HG03066 (cell line): ENCODE data around the gene NTNG2.

Experiments used
- ATAC-seq: cut with Tn5 transposase; IDR thresholded peaks from one replicate; pipeline ENCODE4 v1.9.1; 2021; ENCODE audit warnings: low read depth; ENCODE audit not compliant: unreplicated experiment

Gene NTNG2

DNA sequence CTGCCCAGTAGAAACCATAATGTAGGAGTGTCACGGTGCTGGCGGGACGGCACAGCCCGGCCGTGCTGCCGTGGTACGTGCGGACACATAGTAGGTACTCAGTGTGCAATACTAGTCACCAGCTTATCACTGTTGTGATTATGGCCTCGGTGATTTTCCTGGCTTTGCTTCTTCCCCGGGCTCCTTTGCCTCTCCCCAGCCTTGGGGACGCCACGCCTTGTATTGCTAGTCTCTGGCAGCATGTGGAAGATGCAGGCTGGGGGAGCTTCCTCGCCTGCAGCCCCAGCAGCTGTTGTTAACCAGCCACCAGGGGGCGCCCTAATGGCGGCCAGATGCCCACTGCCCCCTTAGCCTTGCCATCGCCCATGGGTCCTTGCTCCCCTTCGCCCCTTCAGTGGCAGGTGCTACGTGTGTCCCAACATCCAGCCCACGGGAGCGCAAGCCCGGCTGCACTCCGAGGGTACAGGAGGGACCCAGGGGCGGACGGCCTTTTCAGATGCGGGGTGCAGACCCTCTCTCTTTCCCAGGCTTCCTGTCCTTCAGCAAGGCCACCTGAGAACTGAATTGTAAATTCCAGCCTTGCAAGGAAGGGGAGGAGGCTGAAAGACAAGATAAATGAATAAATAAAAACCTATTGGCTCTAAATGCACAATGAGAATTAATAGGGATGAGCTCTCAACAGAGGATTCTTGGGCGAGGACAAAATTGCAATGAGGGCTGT is 8.0 kb downstream of the NTNG2 start:
- no peak for ATAC-seq

DNA sequence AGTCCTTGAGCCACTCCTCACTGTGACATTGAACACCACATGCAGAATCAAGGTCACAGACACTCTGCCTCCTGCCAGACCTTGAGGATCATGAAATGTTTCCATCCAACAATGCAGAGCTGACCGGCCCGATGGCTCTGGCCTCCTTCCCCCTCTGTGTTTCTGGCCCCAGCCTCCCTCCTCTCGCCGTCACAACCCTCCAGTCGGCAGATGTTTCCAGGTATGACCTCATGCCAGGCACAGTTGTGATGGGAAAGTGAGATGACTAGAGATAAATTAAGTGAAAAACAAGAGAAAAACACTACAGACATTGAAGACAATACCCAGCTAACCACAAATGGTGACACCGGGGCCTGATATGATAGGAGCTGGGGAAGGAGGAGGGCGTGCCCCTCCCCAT is 9.8 kb downstream of the NTNG2 start:
- ATAC-seq: no peak

DNA sequence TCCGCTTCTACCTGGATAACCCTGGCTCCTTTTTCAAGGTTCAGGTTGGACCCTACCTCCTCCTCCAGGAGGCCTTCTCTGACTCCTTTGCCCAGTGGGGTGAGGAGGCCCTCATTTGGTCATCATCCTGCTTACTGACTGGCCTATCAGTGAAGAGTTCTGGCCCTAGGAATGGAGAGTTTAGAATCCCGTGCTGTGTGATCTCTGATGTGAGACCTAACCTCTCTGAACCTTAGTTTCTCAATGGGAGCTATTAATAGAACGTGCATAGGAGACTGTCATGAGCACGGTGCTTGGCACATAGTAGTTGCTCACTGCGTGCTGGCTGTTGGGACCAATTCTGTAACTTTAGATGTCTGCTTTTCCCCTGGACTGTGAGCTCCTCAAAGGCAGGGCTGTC is 10.3 kb downstream of the NTNG2 start:
- no peak for ATAC-seq

DNA sequence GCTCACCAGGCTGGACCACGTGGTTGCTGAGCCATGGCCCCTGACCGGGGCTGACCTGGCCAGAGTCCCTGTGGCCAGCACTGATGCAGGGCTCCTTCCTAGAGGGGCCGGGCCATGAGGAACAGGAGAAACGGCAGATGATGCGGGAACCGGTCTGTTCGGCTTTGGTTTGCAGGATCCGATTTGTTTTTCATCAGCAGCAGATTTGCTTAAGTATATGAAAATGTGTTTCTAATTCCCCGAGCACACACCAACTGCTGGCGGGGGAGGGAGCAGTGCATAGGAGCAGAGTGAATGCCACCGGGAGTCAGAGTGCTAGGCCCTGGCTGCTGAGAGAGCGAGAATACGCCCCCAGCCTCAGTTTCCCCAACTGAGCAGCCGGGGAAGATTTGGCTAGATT is 13.6 kb downstream of the NTNG2 start:
- no peak for ATAC-seq

DNA sequence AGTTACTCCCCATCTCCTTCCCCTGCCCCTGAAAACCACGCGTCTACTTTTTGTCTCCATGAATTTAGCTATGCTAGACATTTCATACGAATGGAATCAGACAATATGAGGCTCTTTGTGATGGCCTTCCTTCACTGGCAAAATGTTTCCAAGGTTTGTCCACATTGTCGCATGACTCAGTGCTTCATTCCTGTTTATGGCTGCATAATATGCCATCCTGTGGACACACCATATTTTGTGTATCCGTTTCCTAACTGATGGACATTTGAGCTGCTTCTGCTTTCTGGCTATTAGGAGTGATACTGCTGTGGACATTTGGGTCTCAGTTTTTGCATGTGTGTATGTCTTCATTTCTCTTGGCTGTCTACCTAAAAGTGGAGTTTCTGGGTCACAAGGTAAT is 14.5 kb downstream of the NTNG2 start:
- ATAC-seq: no peak

DNA sequence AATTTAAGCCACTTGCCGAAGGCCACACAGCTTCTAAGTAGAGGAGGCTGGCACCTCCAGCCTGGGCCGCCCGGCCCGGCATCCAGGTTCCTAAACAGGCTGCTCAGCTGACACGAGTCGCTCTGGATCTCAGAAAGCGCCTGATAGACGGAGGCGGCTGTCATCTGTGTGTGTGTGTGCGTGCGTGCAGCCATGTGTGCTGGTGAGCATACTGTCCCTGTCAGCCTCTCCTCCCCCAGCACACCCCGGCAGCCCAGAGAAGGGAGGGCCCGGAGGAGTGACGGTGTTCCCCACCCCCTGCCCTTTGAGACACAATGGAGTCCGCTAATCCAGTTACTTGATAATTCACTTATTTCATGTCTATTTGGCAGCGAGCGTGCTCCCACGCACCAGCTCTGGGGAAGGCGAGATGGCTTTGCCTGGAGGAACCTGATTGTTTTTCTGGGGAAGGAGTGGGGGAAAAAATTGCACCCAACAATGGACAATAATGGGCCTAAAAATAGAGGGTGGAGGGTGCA is 20.0 kb downstream of the NTNG2 start:
- ATAC-seq: no peak

DNA sequence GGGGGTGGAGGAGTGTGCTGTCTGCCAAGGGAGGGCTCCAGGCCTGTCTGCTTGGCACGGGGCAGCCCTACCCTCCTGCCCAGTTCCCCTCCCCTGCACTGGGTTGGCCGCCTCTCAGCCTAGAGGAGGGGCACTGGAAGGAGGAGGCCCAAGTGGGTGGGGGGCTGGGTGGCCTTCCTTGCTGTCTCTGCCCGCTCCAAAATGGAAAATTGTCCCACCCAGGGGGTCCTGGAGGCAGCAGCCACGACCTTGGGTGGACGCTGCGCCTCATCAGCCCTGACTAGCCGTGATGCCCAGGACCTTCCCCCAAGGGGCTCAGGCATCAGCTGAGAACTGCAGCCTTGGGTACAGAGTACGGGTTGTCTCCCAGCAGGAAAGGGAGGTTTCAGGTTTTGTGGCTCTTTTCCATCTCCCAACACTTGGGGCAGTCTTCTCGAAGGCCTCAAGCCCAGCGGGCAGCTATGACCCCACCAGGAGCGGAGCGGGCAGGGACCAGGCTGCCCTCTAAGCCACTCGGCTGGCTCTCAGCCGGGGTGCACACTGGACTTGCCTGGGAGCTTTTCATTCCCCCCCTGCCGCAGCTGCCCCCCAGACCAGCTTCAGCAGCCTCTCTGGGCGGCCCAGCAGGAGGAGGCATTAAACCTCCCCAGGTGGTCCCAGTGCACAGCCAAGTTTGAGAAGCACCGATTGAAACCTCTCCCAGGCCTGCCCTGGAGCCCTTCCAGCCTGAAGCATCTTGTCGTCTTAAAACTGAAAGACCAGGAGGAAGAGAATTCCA is 20.6 kb downstream of the NTNG2 start:
- no peak for ATAC-seq

DNA sequence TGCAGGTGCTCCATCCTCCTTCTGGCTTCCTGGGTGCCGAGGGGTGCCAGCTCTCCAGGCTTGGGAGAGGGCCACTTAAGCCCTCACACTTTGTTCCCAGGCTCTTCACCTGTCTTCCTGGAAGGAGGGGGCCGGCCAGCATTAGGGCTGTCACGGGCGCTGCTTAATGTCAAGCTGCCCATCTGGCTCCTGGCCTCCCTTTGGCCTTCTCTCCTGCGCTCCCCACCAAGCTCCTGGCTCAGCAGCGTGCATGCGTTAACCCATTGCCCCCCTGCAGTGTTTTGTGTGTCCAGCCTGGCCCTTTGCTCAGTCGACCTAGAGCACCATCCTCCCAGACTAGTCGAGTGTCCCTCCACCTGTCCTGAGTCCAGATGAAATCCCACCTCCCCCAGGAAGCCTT is 21.3 kb downstream of the NTNG2 start:
- ATAC-seq: no peak

DNA sequence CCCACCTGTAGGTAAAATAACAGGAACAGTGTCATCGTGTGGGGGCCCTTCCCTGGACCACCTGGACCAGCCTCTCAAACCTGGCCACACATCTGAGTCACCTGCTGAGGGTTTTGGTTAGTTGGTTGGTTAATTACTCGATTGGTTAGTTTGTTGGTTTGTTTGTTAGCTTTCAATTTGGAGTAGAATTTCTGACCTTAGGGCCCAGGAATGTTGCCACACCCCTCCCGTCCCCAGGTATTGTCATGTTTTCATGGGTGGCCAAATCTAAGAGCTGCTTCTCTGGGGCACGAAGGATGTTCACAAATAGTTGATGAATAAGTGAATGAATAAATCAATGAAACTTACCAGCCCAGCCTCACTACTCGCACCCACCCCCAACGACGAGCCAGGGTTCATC is 21.9 kb downstream of the NTNG2 start:
- ATAC-seq: no peak

DNA sequence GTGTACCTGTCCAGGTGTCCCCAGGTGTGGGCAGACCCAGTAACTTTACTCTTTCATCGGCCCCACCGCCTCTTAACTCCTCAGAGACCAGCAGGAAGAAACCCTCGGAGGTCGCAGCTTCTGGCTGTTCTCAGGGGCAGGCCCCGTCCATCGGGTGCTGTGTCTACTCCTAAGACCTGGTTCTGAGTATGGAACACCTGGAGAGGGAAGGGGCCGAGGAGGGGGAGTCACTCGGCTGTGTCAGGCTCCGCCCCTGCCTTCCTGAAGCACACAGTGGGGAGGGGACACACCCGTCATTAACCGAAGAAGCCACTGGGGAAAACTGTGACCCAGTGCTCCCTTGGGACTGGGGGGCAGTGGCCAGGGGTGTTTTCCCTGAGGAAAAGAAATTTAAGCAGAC is 22.3 kb downstream of the NTNG2 start:
- ATAC-seq: no peak

DNA sequence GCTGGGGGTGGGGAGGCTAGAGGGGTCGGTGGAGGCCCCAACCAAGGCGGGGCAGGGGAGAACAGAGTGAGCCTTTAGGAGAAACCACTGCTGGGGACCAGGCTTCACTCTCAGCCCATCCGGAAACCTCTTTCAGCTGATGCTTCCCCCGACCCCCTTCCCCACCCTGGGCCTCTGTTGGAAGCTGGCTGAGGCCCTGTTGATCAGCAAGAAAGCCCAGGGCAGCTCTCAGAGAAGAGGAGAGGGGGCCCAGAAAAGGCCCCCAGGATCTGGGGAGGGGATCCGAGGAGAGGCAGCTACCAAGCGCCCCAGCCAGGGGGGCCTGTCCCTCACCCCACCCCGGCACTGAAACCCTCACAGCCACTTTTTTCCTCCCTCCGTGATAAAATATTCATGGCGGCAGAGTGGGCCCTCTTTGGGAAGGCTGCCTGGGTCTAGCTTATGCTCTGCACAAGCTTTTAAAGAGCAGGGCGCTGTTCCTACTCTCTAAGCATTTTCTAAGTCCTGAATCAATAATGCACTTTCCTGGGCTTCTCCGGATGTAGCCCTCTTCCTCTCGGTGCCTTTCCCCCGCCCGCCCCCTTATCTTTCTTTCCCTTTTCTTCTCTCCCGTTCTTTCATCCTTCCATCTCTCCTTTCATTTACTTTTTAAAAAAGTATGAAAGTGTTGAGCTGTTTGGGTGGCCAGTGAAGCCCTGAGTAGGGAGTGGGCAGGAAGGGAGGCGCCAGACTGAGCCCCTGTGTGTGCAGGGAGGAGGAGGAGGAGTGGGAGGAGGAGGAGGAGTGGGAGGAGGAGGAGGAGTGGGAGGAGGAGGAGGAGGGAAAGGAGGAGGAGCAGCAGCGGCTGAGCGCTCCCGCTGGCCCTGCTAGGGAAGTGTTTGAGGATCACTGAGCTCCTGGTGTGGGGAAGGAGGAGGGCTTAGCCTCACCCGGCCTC is 23.5 kb downstream of the NTNG2 start:
- no peak for ATAC-seq

DNA sequence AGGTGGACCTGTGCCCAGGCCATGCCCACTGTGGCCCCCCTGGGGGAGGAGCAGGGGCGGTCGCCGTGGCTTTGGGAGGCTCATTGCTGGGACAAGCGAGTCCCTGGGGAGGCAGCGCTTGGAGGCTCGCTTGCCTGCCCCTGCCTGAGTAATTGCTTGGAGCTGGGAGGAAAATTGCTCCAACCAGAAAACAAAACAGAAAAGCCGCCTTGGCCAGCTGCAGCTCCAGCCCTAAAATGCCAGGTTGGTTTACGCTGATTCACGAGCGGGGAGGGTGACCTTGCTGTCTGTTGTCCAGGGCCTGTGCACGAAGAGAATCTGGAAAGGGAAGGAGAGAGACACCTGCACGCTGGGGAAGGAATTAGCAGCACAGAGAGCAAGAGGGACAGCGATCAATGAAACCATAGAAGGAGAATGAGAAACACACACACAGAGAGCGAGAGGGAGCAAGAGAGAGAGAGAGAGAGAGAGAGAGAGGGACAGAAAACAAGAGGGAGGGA is 25.3 kb downstream of the NTNG2 start:
- no peak for ATAC-seq

DNA sequence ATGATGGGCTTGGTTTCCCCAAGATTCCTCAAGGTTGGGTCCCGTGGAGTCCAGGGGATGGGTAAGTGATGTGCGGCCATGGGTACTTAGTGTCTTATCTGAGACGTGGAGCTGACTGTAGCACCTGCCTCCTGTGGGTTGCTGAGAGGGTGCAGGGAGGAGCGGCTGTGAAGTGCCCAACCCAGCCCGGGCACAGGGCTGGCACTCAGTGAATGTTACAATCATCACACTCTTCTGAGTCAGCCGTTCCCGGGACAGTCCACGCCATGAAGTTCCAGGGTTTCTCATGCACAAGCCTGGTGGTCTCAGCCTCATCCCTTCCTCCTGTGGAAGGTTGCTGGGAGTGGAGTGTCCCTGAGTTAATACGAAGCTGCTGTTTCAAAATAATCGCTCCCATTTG is 29.1 kb downstream of the NTNG2 start:
- no peak for ATAC-seq

DNA sequence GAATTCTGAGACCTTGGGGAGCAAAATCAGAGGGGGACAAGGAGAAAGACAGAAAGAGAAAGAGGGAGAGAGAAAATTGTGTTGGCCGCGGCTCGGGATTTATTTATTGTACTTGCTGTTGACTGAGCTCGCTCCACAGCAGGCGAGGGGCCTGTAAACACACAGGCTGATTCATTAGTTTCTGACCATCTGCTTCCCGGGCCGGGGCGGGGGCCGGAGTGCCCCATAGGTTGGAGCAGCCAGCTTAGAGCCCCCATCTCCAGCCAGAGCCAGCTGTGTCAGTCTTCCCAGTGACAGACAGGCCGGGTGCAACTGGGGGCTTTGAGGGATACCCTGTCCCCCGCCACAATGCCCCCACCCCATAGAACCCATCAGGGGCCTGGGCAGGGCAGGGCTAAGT is 30.9 kb downstream of the NTNG2 start:
- no peak for ATAC-seq

DNA sequence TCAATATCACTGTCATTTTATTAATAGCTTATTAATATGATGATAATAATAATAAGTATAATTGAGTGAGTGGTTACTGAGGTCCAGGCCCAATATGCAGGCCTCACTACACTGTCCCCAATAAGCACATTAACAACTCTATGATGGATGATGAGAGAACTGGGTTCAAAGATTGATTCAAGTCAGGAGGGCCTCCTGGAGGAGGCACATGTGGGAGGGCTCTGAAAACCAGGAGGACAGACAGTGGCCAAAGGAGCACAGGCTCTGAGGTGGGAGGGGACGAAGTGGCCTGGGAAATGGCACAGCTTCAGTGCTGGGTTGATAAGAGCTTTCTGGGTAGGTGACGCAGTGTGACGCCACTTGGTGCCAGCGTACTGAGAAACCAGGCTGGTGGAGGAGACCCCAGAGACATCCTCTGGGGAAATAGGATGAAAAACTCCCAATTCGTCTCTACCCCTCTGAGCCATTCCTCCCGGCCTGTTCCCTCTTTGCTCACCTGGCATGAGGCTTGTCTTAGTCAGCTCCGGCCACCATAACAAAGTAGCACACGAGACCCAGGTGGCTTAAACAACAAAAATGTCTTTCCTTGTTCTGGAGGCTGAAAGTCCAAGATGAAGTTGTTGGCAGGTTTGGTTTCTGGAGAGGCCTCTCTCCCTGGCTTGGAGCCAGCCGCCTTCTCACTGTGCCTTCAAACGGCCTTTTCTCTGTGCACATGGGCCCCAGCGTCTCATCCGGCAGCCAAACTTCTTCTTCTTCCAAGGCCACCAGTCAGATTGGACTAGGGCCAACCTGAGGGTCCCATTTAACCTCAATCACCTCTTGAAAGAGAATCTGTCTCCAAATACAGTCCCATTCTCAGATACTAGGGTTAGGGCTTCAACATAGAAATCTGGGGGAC is 31.6 kb downstream of the NTNG2 start:
- no peak for ATAC-seq

DNA sequence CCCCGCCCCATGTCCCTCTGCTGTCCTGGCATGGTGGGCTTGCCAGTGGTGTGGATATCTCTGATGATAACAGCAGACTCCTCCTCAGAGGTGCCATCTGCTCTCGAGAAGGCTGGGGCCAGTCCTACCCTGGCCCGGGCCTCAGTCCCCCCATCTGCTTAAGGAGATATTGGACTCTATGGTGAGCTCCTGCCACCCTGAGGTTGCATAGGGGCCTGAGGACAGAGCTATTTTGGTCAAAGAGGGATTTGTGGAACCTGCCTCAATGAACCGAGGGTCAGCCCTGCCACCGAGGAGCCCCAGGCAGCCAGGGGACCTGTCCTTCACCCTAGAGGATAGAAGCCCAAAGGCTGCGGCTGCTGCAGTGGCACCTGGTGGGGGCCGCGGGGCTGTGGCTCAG is 32.6 kb downstream of the NTNG2 start:
- no peak for ATAC-seq

DNA sequence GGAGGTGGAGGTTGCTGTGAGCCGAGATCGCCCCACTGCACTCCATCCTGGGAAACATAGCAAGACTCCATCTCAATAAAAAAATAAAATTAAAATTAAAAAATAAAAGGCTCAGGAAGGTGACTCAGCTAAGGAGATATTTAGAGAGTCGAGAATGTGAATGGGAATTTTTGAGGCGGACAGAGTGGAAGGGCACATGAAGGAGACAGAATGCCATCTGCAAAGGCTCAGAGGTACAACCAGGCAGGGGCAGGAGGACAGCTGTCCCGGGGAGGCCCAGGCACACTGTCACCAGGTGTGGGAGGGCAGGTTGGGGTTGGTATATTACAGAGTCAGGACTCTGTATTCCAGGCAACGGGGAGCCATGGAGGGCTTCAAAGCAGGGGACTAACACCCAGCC is 35.5 kb downstream of the NTNG2 start:
- ATAC-seq: no peak

DNA sequence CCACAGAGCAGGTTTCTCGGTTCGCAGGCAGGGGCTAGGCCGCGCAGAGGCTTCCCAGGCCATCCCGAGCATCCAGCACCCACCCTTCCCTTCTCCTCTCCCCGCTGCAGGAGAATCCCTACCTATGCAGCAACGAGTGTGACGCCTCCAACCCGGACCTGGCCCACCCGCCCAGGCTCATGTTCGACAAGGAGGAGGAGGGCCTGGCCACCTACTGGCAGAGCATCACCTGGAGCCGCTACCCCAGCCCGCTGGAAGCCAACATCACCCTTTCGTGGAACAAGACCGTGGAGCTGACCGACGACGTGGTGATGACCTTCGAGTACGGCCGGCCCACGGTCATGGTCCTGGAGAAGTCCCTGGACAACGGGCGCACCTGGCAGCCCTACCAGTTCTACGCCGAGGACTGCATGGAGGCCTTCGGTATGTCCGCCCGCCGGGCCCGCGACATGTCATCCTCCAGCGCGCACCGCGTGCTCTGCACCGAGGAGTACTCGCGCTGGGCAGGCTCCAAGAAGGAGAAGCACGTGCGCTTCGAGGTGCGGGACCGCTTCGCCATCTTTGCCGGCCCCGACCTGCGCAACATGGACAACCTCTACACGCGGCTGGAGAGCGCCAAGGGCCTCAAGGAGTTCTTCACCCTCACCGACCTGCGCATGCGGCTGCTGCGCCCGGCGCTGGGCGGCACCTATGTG is 36.1 kb downstream of the NTNG2 start:
- ATAC-seq: no peak

DNA sequence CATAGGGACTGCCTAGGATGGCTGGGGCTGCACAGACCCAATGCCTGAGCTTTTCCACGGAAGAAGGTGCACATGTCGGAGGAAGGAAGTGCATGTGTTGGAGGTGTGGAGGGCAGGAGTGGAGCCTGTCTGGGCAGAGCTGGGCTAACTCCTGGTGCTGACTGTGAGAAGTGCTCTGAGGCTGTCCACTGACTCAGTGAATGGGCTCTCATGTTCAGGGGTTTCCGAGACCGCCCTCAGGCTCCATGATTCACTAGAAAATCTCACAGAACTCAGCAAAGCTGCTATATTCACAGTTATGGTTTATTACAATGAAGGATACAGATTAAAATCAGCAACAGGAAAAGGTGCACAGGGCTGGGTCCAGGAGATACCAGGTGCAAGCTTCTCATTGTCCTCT is 37.2 kb downstream of the NTNG2 start:
- ATAC-seq: no peak
